ENCODE results near the gene FLNB.
"Not testable (repeated sequence)": the region's sequence is repeated elsewhere in the genome, so short reads cannot be mapped to it uniquely, and the experiment has no call there.

The FLNB gene

GRCh38 chr3:57981483-57982087, 26.6 kb upstream of the FLNB start:
- no peak for DNase-seq

DNA sequence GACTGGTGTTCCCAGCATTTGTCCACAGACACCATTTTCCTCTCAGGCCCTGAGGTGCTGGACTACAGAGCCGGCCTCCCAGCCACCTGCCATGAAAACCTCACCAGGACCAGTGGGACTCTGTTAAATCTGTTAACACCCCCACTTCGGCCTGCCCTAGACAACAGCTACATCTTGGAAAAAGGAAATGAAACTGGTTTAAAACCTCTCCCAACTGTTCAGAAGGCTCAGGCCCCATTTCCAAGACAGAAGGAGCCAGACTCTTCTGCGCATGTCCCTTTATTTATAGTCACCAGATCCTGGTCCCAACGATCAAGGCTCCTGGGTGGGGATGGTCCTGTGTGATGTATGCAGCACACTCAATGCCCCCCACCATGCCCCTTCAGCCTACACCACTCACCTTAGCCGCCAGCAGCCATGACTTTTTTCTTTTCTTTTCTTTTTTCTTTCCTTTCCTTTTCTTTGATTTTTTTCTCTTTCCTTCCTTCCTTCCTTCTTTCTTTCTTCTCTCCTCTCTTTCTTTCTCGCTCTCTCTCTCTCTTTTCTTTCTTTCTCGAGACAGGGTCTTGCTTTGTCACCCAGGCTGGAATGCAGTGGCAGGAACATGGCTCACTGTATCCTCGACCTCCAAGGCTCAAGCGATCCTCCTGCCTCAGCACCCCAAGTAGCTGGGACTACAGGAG, 25.5 kb upstream of the FLNB start:
- DNase-seq, result peak; percentile 67

- peak; percentile 97 for DNase-seq
Observed at GRCh38 chr3:57983734-57984518, 24.3 kb upstream of the FLNB start.

DNA sequence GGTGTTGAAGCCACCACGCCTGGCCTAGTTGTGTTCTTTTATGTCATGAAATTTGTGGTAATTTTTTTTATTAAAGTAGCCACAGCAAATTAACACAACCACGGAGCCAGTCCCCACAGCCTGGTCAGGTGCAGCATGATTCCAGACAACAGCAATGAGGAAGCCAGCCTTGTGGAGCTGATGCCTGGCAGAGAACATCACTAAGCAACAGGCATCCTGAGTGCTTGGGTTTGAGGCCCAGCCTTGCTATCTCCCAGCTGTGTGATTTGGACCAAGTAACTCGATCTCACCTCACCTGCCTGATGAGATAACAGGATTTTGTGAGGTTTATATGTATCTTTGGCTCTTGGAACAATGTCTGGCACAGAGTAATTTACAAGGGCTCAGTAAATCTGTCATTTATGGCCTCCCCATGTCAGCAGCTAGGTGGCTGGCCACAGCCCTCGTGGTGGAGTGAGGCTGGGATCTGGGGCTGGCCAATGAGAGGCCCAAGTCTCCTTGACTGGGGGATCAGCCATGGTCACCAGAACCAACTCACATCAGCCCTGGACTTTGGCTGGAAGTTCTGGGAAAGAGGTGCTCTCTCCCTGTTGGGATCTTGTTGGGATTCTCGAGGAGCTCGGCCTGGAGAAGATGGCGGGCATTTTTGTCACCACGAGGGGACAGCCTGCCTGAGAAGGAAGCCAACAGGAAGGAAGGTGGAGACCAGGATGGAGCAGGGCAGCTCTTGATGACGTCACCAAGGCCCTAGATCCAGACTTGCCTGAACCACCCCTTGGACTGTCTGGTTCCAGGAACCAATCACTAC, 22.8 kb upstream of the FLNB start:
- no peak for DNase-seq

- DNase-seq, result no peak
Observed at GRCh38 chr3:57985984-57986246, 22.3 kb upstream of the FLNB start.

DNA sequence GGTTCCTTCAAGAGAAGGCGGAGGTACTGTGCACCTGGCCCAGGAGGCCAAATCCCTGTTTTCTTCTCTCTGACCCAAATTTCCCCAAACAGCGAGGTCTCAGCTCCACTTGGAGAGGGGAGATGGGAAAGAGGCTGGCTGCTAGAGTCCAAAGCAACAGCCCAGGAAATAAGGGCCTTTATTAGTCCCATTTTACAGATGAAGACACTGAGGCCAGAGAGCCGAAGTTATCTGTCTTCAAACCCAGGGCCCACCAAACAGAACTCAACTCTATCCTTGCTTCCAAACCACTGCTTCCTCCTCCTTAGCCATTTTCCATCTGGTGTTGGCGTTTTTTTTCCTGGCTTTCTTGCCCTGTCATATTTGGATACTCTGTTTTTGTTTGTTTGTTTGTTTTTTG, 22.0 kb upstream of the FLNB start:
- DNase-seq, result no peak

DNA sequence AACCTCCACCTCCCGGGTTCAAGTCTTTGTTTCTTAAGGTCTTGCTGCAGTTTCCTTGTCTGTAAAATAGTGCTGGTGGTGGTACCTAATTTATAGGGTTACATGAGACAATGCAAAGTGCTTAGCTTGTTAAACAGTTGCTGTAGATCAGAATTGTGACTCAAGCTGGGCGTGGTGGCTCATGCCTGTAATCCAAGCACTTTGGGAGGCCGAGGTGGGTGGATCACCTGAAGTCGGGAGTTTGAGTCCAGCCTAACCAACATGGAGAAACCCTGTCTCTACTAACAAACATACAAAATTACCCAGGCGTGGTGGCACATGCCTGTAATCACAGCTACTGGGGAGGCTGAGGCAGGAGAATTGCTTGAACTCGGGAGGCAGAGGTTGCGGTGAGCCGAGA, 19.0 kb upstream of the FLNB start:
- DNase-seq, result not testable (repeated sequence)

- DNase-seq, result no peak
Observed at GRCh38 chr3:57989646-57990045, 18.6 kb upstream of the FLNB start.

DNA sequence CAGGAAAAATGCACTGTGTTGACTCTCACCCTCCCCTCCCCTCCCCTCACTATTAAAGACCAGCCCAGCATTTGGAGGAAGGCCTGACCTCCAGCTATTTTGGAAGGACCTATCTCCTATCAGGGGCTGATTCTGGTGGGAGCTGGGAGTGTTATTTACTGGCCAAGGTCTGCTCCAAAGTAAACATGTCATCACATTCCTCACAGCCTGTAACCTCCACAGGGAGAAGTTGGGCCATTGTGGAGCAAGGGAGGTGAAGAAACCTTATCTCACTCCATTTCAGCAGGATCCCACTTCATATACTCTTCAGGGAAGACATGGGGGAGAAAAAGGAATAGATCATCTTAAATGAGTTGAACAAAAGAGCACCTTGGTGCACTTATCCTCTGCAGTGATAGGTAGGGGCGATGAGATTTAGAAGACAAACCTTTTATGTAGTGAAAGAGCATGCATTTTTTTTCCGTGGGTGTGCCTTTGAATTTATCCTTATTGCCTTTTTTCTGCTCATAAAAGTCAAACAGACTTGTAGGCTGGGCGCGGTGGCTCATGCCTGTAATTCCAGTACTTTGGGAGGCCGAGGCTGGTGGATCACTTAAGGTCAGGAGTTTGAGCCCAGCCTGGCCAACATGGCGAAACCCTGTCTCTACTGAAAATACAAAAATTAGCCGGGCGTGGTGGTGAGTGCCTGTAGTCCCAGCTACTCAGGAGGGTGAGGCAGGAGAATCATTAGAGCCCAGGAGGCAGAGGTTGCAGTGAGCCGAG, 15.6 kb upstream of the FLNB start:
- no peak for DNase-seq

- no peak for DNase-seq
Observed at GRCh38 chr3:57998366-57999283, 9.6 kb upstream of the FLNB start.

DNA sequence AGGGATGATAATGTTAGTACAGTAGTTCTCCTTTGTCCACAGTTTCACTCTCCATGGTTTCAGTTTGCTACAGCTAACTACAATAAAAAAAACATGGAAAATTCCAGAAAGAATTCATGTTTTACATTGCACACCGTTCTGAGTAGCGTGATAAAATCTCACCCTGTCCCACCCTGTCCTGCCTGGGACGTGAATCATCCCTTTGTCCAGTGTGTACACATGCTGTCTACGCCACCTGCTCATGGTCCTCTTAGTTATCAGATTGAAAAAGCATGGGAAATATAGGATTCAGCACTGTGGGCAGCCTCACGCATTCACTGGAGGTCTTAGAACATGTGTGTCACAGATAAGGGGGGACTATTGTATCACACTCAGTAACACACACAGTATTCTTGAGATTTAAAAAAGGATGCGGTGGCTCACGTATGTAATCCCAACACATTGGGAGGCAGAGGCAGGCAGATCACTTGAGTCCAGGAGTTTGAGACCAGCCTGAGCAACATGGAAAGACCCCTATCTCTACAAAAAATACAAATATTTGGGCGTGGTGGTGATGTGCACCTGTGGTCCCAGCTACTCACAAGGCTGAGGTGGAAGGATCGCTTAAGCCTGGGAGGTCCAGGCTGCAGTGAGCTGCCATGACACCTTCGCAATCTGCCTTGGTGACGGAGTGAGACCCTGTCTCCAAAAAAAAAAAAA, 8.7 kb upstream of the FLNB start:
- DNase-seq, result no peak

DNA sequence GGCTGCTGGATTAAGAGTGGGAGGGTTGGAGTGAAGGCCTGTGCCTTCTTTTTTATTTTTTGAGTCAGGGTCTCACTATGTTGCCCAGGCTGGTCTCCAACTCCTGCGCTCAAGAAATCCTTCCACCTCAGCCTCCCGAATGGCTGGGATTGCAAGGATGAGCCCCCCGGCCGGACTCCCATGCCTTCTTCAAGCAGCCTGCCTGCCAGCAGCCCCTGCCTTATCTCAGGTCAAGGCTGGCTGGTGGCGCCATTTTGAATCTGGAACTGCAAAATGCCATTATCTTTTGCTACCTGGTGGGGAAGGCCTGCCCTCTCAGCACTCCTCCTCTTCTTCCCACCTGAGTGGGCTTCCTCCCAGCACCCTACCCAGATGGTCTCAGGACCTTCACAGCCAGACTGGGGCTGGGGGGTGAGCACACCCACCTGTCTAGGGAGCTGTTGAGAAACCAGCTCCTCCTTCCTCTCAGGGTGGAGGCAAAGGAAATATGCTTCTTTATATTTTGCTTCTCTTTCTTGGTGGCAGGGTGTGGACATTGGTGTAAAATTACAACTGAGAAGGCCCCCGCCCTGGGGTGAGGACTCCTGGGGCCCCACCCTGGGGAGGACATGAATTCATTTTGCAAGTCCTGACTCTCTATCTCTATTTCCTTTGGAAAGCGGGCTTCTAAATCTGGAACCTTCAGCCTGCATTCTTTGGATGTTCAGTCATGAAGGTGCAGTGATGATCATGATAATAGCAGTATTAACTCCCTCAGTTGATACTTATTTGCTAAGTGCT, 7.7 kb upstream of the FLNB start:
- DNase-seq, result no peak

- DNase-seq, result no peak
Observed at GRCh38 chr3:58001086-58001467, 7.1 kb upstream of the FLNB start.

- no peak for DNase-seq
Observed at GRCh38 chr3:58001979-58002378, 6.2 kb upstream of the FLNB start.

GRCh38 chr3:58003093-58003492, 5.1 kb upstream of the FLNB start:
- no peak for DNase-seq

GRCh38 chr3:58004973-58005372, 3.2 kb upstream of the FLNB start:
- no peak for DNase-seq

GRCh38 chr3:58005669-58006068, 2.6 kb upstream of the FLNB start:
- DNase-seq, result no peak

DNA sequence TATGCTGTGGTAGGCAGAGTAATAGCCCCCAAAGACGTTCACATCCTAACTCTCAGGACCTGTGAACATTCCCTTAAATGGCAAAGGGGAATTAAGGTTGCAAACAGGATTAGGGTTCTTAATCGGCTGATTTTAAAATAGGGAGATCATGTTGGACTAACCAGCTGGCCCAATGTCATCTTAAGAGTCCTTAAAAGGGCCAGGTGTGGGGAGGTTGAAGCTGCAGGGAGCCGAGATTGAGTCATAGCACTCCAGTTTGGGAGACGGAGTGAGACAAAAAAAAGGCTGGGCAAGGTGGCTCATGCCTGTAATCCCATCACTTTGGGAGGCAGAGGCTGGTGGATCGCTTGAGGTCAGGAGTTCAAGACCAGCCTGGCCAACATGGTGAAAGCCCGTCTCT, 1.6 kb upstream of the FLNB start:
- DNase-seq, result no peak

- DNase-seq, result no peak
Observed at GRCh38 chr3:58009026-58009748, 965 bp downstream of the FLNB start.
